LNCAP (cell line): ENCODE results near the gene KLHL40.

ENCODE experiments used
- CTCF ChIP-seq: fragments of 450-650 bp; IDR thresholded peaks from 2 replicates; pipeline ENCODE4 v1.5.1; 2017; ENCODE audit warnings: mild to moderate bottlenecking

KLHL40 gene

DNA sequence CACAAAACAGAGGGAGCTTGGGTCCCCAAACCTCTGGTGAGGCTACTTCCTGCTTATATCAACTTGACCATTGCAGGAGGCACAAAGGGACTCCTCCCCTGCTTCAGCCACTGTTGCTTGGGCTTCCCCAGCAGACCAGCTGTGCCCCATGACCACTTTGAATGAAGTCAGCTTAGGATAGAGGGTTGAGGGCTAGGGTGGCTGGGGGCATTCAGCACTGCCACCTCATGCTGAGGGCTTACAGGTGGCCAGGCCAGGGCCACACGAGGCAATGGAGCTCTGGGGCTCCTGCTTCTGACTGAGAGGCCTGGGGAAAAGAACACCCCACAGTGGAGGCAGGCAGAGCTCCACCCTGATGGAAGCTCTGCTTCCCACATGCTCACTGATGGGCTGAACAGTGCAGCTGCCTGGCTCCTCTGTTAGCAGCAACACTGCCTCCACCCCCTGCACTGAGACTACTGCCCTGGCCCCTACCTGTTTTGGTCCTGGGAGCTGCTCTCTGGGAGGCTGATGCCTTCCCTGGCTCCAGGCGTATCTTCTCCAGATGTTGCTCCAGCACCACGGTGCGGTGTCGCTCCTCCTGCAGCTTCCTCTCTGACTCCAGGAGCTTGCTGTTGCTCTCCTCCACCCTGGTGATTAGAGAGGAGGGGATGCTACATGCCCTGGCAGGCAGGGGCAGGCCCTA lies 27.5 kb downstream of the KLHL40 start:
- TF ChIP-seq CTCF = no peak

- no peak for TF ChIP-seq CTCF
These were observed 28.4 kb downstream of the KLHL40 start for GRCh38 chr3:42713747-42714146.

DNA sequence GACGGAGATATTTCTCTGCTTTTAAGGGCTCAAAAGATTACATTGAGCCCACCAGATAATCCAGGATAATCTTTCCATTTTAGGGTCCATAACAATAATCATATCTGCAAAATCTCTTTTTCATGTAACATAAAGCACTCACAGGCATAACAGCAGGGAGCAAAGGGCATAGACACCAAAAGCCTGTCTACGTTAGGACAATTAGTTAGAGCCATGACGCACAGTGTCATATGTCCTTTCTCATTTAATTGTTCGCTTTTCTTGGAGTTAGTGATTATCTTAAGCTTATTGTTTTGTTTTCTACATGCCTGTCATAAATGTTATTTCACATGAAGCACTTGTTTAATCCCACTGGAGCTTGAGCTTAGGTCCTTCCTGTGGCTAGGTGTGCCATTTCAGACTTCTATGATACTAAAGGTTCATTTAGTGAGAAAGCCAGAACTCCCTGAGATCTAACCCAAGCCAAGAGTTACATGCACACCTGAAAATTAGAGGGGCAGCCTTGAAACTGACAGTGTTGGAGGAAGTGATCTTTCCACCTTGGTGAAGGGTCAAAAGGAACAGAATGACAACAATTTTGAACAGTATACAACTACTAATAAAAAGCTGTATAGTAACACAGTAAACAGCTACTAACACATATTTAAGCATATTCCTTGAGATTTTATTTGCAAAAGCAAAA lies 29.0 kb downstream of the KLHL40 start:
- TF ChIP-seq CTCF = no peak

DNA sequence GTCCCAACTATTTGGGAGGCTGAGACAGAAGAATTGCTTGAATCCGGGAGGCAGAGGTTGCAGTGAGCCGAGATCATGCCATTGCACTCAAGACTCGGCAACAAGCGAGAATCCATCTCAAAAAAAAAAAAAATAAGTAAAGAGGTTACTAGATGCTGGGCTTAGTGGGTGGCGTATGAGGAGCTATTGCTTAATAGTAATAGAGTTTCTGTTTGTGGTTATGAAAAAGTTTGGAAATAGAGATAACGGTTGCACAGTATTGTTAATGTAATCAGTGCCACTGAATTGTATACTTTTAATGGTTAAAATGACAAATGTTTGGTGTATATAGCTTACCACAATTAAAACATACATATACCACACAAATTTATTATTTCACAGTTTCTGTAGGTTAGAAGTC lies 32.0 kb downstream of the KLHL40 start:
- TF ChIP-seq CTCF = no peak

DNA sequence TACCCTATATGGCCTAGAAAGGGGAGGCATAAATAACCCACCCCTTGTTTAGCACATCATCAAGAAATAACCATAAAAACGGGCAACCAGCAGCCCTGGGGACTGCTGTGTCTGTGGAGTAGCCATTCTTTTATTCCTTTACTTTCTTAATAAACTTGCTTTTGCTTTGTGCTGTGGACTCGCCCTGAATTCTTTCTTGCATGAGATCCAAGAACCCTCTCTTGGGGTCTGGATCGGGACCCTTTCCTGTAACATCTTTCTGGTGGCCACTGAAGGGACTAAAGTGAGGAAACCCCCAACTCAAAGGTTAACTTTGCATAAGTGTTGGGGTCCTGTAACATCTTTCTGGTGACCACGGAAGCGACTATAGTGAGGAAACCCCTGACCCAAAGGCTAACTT lies 33.0 kb downstream of the KLHL40 start:
- TF ChIP-seq CTCF = no peak

- no peak for TF ChIP-seq CTCF
These were observed 33.7 kb downstream of the KLHL40 start for GRCh38 chr3:42719002-42719401.

DNA sequence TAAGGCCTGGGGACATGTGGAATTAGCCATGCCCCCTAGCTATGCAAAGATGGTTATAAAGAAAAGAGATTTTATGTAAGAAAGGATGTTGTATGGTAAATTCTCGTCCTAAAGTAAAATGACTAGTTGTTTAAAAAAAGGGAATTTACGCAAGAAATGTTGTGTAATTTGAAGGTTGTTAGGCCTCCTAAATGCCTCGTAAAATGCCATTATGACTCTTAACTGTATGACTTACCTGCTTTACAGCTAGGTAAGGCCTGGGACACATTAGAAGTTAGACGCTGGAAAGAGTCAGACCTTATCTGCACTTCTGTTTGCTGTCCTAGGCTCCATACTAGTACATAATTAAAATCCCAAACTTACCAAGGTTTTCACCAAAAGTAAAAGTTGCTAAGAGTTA lies 34.8 kb downstream of the KLHL40 start:
- TF ChIP-seq CTCF = no peak
